HAP-1 (cell line): ENCODE measurements around the gene SORT1.

Source experiments
- DNase-seq, 2 experiments: peaks; one replicate each; pipeline ENCODE4 v3.0.0-alpha.2; 2016 to 2020; ENCODE audit warnings: low spot score in 2 of 2
- H3K27me3 ChIP-seq: fragments of 250-450 bp; sonication (Bioruptor Pico); 2 replicates; pipeline ENCODE4 v1.5.1; 2020; ENCODE audit warnings: low read depth, mild to moderate bottlenecking, moderate library complexity
- H3K36me3 ChIP-seq: fragments of 250-450 bp; sonication (Bioruptor Pico); replicated peaks from 2 replicates; pipeline ENCODE4 v1.5.1; 2020; ENCODE audit warnings: mild to moderate bottlenecking
- H3K4me1 ChIP-seq: fragments of 250-450 bp; sonication (Bioruptor Pico); 2 replicates; pipeline ENCODE4 v1.5.1; 2020; ENCODE audit warnings: mild to moderate bottlenecking
- H3K4me3 ChIP-seq: fragments of 250-450 bp; sonication (Bioruptor Pico); 2 replicates; pipeline ENCODE4 v1.5.1; 2020; ENCODE audit warnings: mild to moderate bottlenecking, moderate library complexity
- H3K9me3 ChIP-seq: fragments of 250-450 bp; sonication (Bioruptor Pico); 2 replicates; pipeline ENCODE4 v1.5.1; 2020; ENCODE audit warnings: mild to moderate bottlenecking, moderate library complexity
- in situ Hi-C: fragments of 300-500 bp; cut with MboI; formaldehyde crosslinking; loops from 3 replicates; pipeline ENCODE4 v1.14.3; 2020; ENCODE audit warnings: low sequenced_read_pairs, inconsistent platforms, mixed read lengths

SORT1 gene

GRCh38 chr1:109263597-109264378, 133.9 kb downstream of the SORT1 start:
- no peaks in the 10 kb centered on the region for H3K4me1 ChIP-seq
- H3K27me3 ChIP-seq, result no peaks in the 10 kb centered on the region
- H3K36me3 ChIP-seq, result peaks cover 17% of the 10 kb centered on the region
- no peak overlapping the region for H3K4me3 ChIP-seq
- in situ Hi-C loops, result loop anchor here (10.0 kb wide), 1 partner anchor 271 kb away; the partner anchor contains the start of gene GPR61
- H3K9me3 ChIP-seq, result no peaks in the 10 kb centered on the region
- DNase-seq, result peak; percentile 60 to 91

GRCh38 chr1:109263234-109263596, 134.5 kb downstream of the SORT1 start:
- H3K4me1 ChIP-seq, result no peaks in the 10 kb centered on the region
- no peaks in the 10 kb centered on the region for H3K27me3 ChIP-seq
- peaks cover 16% of the 10 kb centered on the region for H3K36me3 ChIP-seq
- no peak overlapping the region for H3K4me3 ChIP-seq
- DNase-seq, result no peak
- H3K9me3 ChIP-seq, result no peaks in the 10 kb centered on the region
- in situ Hi-C loops, result loop anchor here (10.0 kb wide), 1 partner anchor 272 kb away; the partner anchor contains the start of gene GPR61

DNA sequence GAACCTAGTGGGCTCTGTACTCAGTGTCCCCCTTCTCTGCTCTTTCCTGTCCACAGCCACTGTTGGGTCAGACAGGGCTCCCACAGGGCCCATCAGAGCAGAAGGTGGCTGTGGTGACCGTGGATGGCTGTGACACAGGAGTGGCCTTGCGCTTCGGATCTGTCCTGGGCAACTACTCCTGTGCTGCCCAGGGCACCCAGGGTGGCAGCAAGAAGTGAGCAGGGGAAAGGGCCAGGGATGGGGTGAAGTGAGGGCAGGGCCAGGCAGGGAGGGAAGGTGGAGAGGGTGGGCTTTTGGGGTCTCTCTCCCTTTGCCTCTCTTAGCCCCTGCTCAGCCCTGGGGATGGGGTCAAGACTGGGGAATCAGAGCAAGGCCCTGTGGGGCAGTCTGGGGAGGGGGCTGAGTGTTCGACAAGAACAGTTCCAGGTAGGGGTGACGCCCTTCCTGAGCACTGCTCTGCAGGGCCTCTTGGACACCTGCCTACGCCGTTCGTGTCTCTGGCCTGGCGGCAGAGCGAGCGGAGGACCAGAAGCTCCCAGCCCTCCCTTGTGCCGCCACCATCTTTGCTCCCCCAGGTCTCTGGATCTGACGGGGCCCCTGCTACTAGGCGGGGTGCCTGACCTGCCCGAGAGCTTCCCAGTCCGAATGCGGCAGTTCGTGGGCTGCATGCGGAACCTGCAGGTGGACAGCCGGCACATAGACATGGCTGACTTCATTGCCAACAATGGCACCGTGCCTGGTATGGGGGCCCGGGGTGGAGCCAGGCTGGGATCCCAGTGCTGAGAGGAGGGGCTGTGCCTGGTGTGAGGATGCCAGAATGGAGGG, 135.3 kb downstream of the SORT1 start:
- no peak overlapping the region for H3K4me3 ChIP-seq
- H3K9me3 ChIP-seq, result no peaks in the 10 kb centered on the region
- in situ Hi-C loops, result loop anchor here (10.0 kb wide), 1 partner anchor 272 kb away; the partner anchor contains the start of gene GPR61
- no peaks in the 10 kb centered on the region for H3K4me1 ChIP-seq
- H3K27me3 ChIP-seq, result no peaks in the 10 kb centered on the region
- H3K36me3 ChIP-seq, result peaks cover 11% of the 10 kb centered on the region
- DNase-seq, result no peak

- Histone ChIP-seq H3K27me3 (no peaks in the 10 kb centered on the region), H3K36me3 (peaks cover 11% of the 10 kb centered on the region), H3K4me3 (no peak overlapping the region), H3K9me3 (no peaks in the 10 kb centered on the region), H3K4me1 (no peaks in the 10 kb centered on the region)
- in situ Hi-C loops, result loop anchor here (10.0 kb wide), 1 partner anchor 273 kb away; the partner anchor contains the start of gene GPR61
- DNase-seq, result no peak
These were observed 136.1 kb downstream of the SORT1 start for GRCh38 chr1:109261578-109261977.

- no peak overlapping the region for H3K4me3 ChIP-seq
- in situ Hi-C loops, result loop anchor here (10.0 kb wide), 1 partner anchor 274 kb away; the partner anchor contains the start of gene GPR61
- peaks cover 11% of the 10 kb centered on the region for H3K36me3 ChIP-seq
- no peaks in the 10 kb centered on the region for H3K4me1 ChIP-seq
- DNase-seq, result no peak
- no peaks in the 10 kb centered on the region for H3K27me3 ChIP-seq
- no peaks in the 10 kb centered on the region for H3K9me3 ChIP-seq
These were observed 136.7 kb downstream of the SORT1 start for GRCh38 chr1:109261006-109261405.

DNA sequence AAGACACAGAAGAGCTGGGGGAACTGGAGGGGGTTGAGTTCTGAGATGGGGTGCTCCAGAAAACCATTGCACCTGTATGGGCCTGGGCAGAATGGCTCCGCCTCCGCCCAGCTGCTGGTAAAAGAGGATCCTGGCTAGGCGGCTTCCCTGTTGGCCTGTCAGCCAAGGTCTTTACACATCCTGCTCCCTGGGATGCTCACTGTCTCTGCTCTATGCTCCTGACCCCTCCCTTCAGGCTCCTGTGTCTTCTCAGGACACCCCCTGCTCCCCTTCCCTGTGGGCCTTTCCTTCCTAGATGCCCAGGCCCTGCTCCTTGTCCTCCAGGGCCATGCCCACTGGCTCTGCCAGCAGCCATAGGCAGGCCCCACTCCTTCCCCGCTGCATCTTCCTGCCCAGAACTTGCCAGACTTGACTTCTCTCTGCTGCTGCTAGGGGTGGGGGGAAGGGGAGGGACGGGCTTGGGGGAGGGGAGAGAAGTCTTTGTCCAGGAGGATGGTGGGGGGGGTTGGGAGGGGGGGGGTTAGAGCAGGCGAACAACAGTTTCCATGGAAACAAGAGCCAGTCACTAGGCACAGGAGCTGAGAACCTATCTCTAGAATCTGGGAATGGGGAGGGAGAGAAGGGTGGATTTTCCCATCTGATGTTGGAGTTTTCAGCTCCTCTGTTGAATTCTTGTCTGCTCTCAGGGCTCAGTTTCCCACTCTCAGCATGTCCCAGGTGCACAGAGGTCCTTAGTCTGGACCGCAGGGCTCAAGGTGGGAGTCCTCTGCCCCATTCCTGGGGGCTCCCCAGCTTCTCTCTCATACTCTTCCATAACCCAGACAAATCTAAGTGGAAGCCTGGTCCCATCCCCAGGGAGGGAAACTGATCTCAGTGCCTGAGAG, 137.8 kb downstream of the SORT1 start:
- no peak for DNase-seq
- H3K9me3 ChIP-seq, result no peaks in the 10 kb centered on the region
- peaks cover 2% of the 10 kb centered on the region for H3K4me1 ChIP-seq
- H3K4me3 ChIP-seq, result no peak overlapping the region
- H3K36me3 ChIP-seq, result peaks cover 10% of the 10 kb centered on the region
- in situ Hi-C loops, result loop anchor here (10.0 kb wide), 1 partner anchor 275 kb away; the partner anchor contains the start of gene GPR61
- H3K27me3 ChIP-seq, result no peaks in the 10 kb centered on the region
